ENCODE measurements around the gene P2RX5. TPM values are rescaled to one million over a fixed set of nuclear protein-coding genes. Genes with fewer than 3 reads are reported as not detected.

Gene P2RX5
- total and polyA plus RNA-seq, 10 of the 15 experiments (the other 5 are each of a cell fraction or from before 2014, with no cell fraction given) = 6.9 to 28.8 (median 19.5) TPM

DNA sequence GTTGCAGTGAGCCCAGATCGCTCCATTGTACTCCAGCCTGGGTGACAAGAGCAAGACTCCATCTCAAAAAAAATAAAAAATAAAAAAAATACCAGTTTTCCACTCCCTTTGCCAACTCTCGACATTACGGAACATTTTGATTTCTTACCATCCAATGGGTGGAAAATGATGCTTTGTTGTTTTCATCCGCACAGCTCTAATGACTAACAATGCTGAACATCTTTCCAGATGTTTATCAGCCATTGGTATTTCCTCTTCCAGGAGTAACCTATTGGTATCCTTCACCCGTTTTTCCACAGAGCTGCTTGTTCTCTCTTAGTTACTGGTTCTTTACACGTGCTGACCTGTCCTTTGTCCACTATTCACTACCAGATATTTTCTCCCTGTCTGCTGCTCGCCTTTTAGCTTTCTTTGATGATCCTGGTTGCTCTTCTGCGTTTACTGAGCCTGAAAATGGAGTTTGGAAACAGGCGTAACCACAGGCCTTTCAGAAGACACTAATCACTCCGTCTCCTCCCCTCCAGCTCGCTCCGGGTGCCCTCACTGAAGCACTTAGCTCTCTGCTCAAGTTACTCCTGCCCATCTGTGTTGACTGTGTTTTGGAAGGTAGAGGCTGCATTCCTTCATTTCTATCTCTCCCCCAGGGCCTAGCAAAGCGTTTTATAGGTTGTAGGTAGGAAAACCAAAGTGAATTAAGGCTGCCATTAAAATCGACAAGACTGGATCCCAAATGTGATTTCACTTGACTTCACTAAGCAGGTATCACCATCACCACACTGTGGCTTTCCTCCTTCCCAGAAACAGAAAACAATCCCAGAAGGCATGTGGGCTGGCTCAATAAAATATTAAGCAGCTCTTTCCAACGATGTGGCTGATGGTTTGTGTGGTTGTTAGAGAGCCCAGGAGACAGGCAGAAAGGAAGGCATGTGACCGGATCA, 68.9 kb downstream of the P2RX5 start:
- no peak for TF ChIP-seq CBX5 (IDR thresholded peaks at IDR 0.05; ENCODE audit: low read depth)
- TF ChIP-seq CTCF (IDR thresholded peaks at IDR 0.05 in 2 of 3, conservative IDR thresholded peaks at IDR 0.05 in 1 of 3; ENCODE audit: control insufficient read depth in 2 of 3, extremely low read depth in 1 of 3, insufficient read depth in 1 of 3, low read depth in 3 of 3, low read length in 3 of 3) = no peak
- no peak for TF ChIP-seq USF1 (IDR thresholded peaks at IDR 0.05; ENCODE audit: borderline replicate concordance, extremely low read length, insufficient read depth, low read depth, low read length)
- RAD21 ChIA-PET (ENCODE audit: unreplicated experiment) = no interaction called here
- POLR2A ChIA-PET = no interaction called here
- intact Hi-C loops (cut with micrococcal nuclease; ENCODE audit: unreplicated experiment) (no loop called here), in situ Hi-C loops (cut with MboI) (no loop called here)
- Histone ChIP-seq H3K27ac (ENCODE audit: control insufficient read depth, insufficient read depth) (no peak overlapping the region), H3K4me3 (no peak overlapping the region), H2AFZ (ENCODE audit: control insufficient read depth, low read depth, low read length) (no peak overlapping the region), H3K36me3 (ENCODE audit: control insufficient read depth in 2 of 2, insufficient read depth in 2 of 2, low read length in 1 of 2) (peaks cover 11 to 12% of the 10 kb centered on the region in 2 experiments; a peak in 3 of 4 replicates), H3K9ac (ENCODE audit: control insufficient read depth, insufficient read depth, low read length) (no peak overlapping the region), H4K20me1 (ENCODE audit: control insufficient read depth, insufficient read depth) (no peaks in the 10 kb centered on the region), H3K4me2 (ENCODE audit: control insufficient read depth, insufficient read depth) (no peak overlapping the region), H3K27me3 (replicated peaks in 1 of 2; ENCODE audit: control insufficient read depth in 2 of 2, insufficient read depth in 2 of 2, low read length in 1 of 2) (no peaks in the 10 kb centered on the region), H3K9me3 (replicated peaks; ENCODE audit: control insufficient read depth, insufficient read depth, low read length) (no peaks in the 10 kb centered on the region), H3K79me2 (ENCODE audit: control insufficient read depth, insufficient read depth, low read length) (no peaks in the 10 kb centered on the region), H3K4me1 (ENCODE audit: control insufficient read depth, insufficient read depth, low read length) (no peaks in the 10 kb centered on the region)
- WGBS (ENCODE audit: insufficient coverage, insufficient replicate concordance, low lambda C conversion rate, missing lambda C conversion rate) = 86% methylated on average over 16 of the region's 16 CpGs
- ATAC-seq (no peak), DNase-seq (ENCODE audit: low read depth, low spot score) (no peak), FAIRE-seq (no peak)
- TSS peak; percentile 34 for BruUV-seq (replicated peaks)
- SMC1A ChIA-PET (ENCODE audit: uncharacterized antibody, unreplicated experiment) = interaction anchor here (1.1 kb wide), 1 partner anchor 9 kb away, joined by 3 read pairs; the partner anchor contains the start of genes CTNS and SHPK
- CTCF ChIA-PET = interaction anchor here (1.0 to 2.1 kb wide), 2 partner anchors 9 to 25 kb away, joined by 4 to 9 read pairs; partner anchors contain the start of genes CTNS and SHPK

Other genes starting within 250 kb of the P2RX5 start
Only the 7 nearest of the 13 such genes appear.
- gene TRPV1, start 86.7 kb downstream of the P2RX5 start, total RNA-seq (2014; rRNA removed) = 1.9 TPM in 2 replicates
- 1.6 and 1.9 TPM in 2 replicates for gene TRPV1, start 86.7 kb downstream of the P2RX5 start, total RNA-seq (2014; rRNA removed; fragmentation: Illumina TruSeq; extraction: Trizol)
- gene TRPV1, start 86.7 kb downstream of the P2RX5 start, total RNA-seq (2021) = 2.3 and 3.5 TPM in 2 replicates
- 0.68 and 0.75 TPM in 2 replicates for gene TRPV1, start 86.7 kb downstream of the P2RX5 start, polyA plus RNA-seq (2011; rRNA removed)
- 1.5 and 2.4 TPM in 2 replicates for gene TRPV1, start 86.7 kb downstream of the P2RX5 start, polyA plus RNA-seq (2014; fragmentation: Illumina TruSeq; extraction: Trizol)
- under 1 TPM; 0.39 to 0.42 TPM for gene TRPV1, start 86.7 kb downstream of the P2RX5 start, polyA plus RNA-seq (2014; fragmentation: Nextera tagmentation; extraction: Ambion mirVana)
- 4.2 and 5.2 TPM in 2 replicates for gene TRPV1, start 86.7 kb downstream of the P2RX5 start, polyA plus RNA-seq (2014; rRNA removed)
- gene TRPV1, start 86.7 kb downstream of the P2RX5 start, polyA plus RNA-seq (2016; fragmentation: Nextera tagmentation; extraction: Ambion mirVana) = 1 to 10 TPM; 1.9 to 2.1 TPM
- gene SHPK, start 59.9 kb downstream of the P2RX5 start, total RNA-seq (2014; rRNA removed) = 15.1 and 16.6 TPM in 2 replicates
- gene SHPK, start 59.9 kb downstream of the P2RX5 start, total RNA-seq (2014; rRNA removed; fragmentation: Illumina TruSeq; extraction: Trizol) = 9.7 and 10.8 TPM in 2 replicates
- gene SHPK, start 59.9 kb downstream of the P2RX5 start, total RNA-seq (2021) = 11.7 and 12.9 TPM in 2 replicates
- gene SHPK, start 59.9 kb downstream of the P2RX5 start, polyA plus RNA-seq (2011; rRNA removed) = 8.0 and 13.9 TPM in 2 replicates
- 7.8 and 9.5 TPM in 2 replicates for gene SHPK, start 59.9 kb downstream of the P2RX5 start, polyA plus RNA-seq (2014; fragmentation: Illumina TruSeq; extraction: Trizol)
- 1 to 10 TPM; 1.7 to 1.8 TPM for gene SHPK, start 59.9 kb downstream of the P2RX5 start, polyA plus RNA-seq (2014; fragmentation: Nextera tagmentation; extraction: Ambion mirVana)
- gene SHPK, start 59.9 kb downstream of the P2RX5 start, polyA plus RNA-seq (2014; rRNA removed) = 12.9 and 15.6 TPM in 2 replicates
- 10 to 100 TPM; 13.0 to 13.2 TPM for gene SHPK, start 59.9 kb downstream of the P2RX5 start, polyA plus RNA-seq (2016; fragmentation: Nextera tagmentation; extraction: Ambion mirVana)
- 7.3 and 7.4 TPM in 2 replicates for gene CTNS, start 59.4 kb downstream of the P2RX5 start, total RNA-seq (2014; rRNA removed)
- gene CTNS, start 59.4 kb downstream of the P2RX5 start, total RNA-seq (2014; rRNA removed; fragmentation: Illumina TruSeq; extraction: Trizol) = 4.7 and 5.3 TPM in 2 replicates
- 7.8 and 9.2 TPM in 2 replicates for gene CTNS, start 59.4 kb downstream of the P2RX5 start, total RNA-seq (2021)
- 2.6 and 3.0 TPM in 2 replicates for gene CTNS, start 59.4 kb downstream of the P2RX5 start, polyA plus RNA-seq (2011; rRNA removed)
- gene CTNS, start 59.4 kb downstream of the P2RX5 start, polyA plus RNA-seq (2014; fragmentation: Illumina TruSeq; extraction: Trizol) = 5.0 and 6.8 TPM in 2 replicates
- 1 to 10 TPM in 1 of 2 experiments, under 1 TPM in 1; 0.92 to 1.7 TPM for gene CTNS, start 59.4 kb downstream of the P2RX5 start, polyA plus RNA-seq (2014; fragmentation: Nextera tagmentation; extraction: Ambion mirVana)
- 8.3 and 10.7 TPM in 2 replicates for gene CTNS, start 59.4 kb downstream of the P2RX5 start, polyA plus RNA-seq (2014; rRNA removed)
- gene CTNS, start 59.4 kb downstream of the P2RX5 start, polyA plus RNA-seq (2016; fragmentation: Nextera tagmentation; extraction: Ambion mirVana) = 1 to 10 TPM; 6.0 to 8.6 TPM
- gene TAX1BP3, start 27.6 kb downstream of the P2RX5 start, total RNA-seq (2014; rRNA removed) = 28.2 and 29.8 TPM in 2 replicates
- gene TAX1BP3, start 27.6 kb downstream of the P2RX5 start, total RNA-seq (2014; rRNA removed; fragmentation: Illumina TruSeq; extraction: Trizol) = 9.2 and 10.6 TPM in 2 replicates
- gene TAX1BP3, start 27.6 kb downstream of the P2RX5 start, total RNA-seq (2021) = 23.4 and 24.6 TPM in 2 replicates
- gene TAX1BP3, start 27.6 kb downstream of the P2RX5 start, polyA plus RNA-seq (2011; rRNA removed) = 3.6 and 5.0 TPM in 2 replicates
- gene TAX1BP3, start 27.6 kb downstream of the P2RX5 start, polyA plus RNA-seq (2014; fragmentation: Illumina TruSeq; extraction: Trizol) = 4.4 and 8.3 TPM in 2 replicates
- 1 to 10 TPM in 1 of 2 experiments, under 1 TPM in 1; 1.00 to 4.7 TPM for gene TAX1BP3, start 27.6 kb downstream of the P2RX5 start, polyA plus RNA-seq (2014; fragmentation: Nextera tagmentation; extraction: Ambion mirVana)
- gene TAX1BP3, start 27.6 kb downstream of the P2RX5 start, polyA plus RNA-seq (2014; rRNA removed) = 17.2 and 20.2 TPM in 2 replicates
- gene TAX1BP3, start 27.6 kb downstream of the P2RX5 start, polyA plus RNA-seq (2016; fragmentation: Nextera tagmentation; extraction: Ambion mirVana) = 10 to 100 TPM; 38.1 to 40.4 TPM
- gene EMC6, start 27.3 kb downstream of the P2RX5 start, total RNA-seq (2014; rRNA removed) = 24.5 and 37.3 TPM in 2 replicates
- gene EMC6, start 27.3 kb downstream of the P2RX5 start, total RNA-seq (2014; rRNA removed; fragmentation: Illumina TruSeq; extraction: Trizol) = 28.3 and 34.5 TPM in 2 replicates
- 63.6 and 64.2 TPM in 2 replicates for gene EMC6, start 27.3 kb downstream of the P2RX5 start, total RNA-seq (2021)
- gene EMC6, start 27.3 kb downstream of the P2RX5 start, polyA plus RNA-seq (2011; rRNA removed) = 20.0 and 28.8 TPM in 2 replicates
- 11.1 and 27.6 TPM in 2 replicates for gene EMC6, start 27.3 kb downstream of the P2RX5 start, polyA plus RNA-seq (2014; fragmentation: Illumina TruSeq; extraction: Trizol)
- gene EMC6, start 27.3 kb downstream of the P2RX5 start, polyA plus RNA-seq (2014; fragmentation: Nextera tagmentation; extraction: Ambion mirVana) = 10 to 100 TPM in 1 of 2 experiments, 1 to 10 TPM in 1; 5.1 to 32.2 TPM
- 162 and 165 TPM in 2 replicates for gene EMC6, start 27.3 kb downstream of the P2RX5 start, polyA plus RNA-seq (2014; rRNA removed)
- 100 to 1,000 TPM; 170 to 172 TPM for gene EMC6, start 27.3 kb downstream of the P2RX5 start, polyA plus RNA-seq (2016; fragmentation: Nextera tagmentation; extraction: Ambion mirVana)
- 14.9 and 16.5 TPM in 2 replicates for gene HASPIN, start 27.7 kb upstream of the P2RX5 start, total RNA-seq (2014; rRNA removed)
- 11.7 and 13.1 TPM in 2 replicates for gene HASPIN, start 27.7 kb upstream of the P2RX5 start, total RNA-seq (2014; rRNA removed; fragmentation: Illumina TruSeq; extraction: Trizol)
- gene HASPIN, start 27.7 kb upstream of the P2RX5 start, total RNA-seq (2021) = 16.5 and 18.0 TPM in 2 replicates
- gene HASPIN, start 27.7 kb upstream of the P2RX5 start, polyA plus RNA-seq (2011; rRNA removed) = 6.1 and 7.1 TPM in 2 replicates
- 13.4 and 16.4 TPM in 2 replicates for gene HASPIN, start 27.7 kb upstream of the P2RX5 start, polyA plus RNA-seq (2014; fragmentation: Illumina TruSeq; extraction: Trizol)
- gene HASPIN, start 27.7 kb upstream of the P2RX5 start, polyA plus RNA-seq (2014; fragmentation: Nextera tagmentation; extraction: Ambion mirVana) = under 1 TPM; 0.80 to 0.97 TPM
- 11.4 and 12.2 TPM in 2 replicates for gene HASPIN, start 27.7 kb upstream of the P2RX5 start, polyA plus RNA-seq (2014; rRNA removed)
- gene HASPIN, start 27.7 kb upstream of the P2RX5 start, polyA plus RNA-seq (2016; fragmentation: Nextera tagmentation; extraction: Ambion mirVana) = 1 to 10 TPM; 8.7 TPM
- 19.6 and 19.7 TPM in 2 replicates for gene ITGAE, start 105.0 kb upstream of the P2RX5 start, total RNA-seq (2014; rRNA removed)
- gene ITGAE, start 105.0 kb upstream of the P2RX5 start, total RNA-seq (2014; rRNA removed; fragmentation: Illumina TruSeq; extraction: Trizol) = 19.1 and 21.7 TPM in 2 replicates
- gene ITGAE, start 105.0 kb upstream of the P2RX5 start, total RNA-seq (2021) = 13.1 and 13.6 TPM in 2 replicates
- gene ITGAE, start 105.0 kb upstream of the P2RX5 start, polyA plus RNA-seq (2011; rRNA removed) = 41.3 TPM in 2 replicates
- gene ITGAE, start 105.0 kb upstream of the P2RX5 start, polyA plus RNA-seq (2014; fragmentation: Illumina TruSeq; extraction: Trizol) = 19.2 and 19.4 TPM in 2 replicates
- gene ITGAE, start 105.0 kb upstream of the P2RX5 start, polyA plus RNA-seq (2014; fragmentation: Nextera tagmentation; extraction: Ambion mirVana) = 100 to 1,000 TPM; 145 to 161 TPM
- gene ITGAE, start 105.0 kb upstream of the P2RX5 start, polyA plus RNA-seq (2014; rRNA removed) = 28.3 and 33.9 TPM in 2 replicates
- gene ITGAE, start 105.0 kb upstream of the P2RX5 start, polyA plus RNA-seq (2016; fragmentation: Nextera tagmentation; extraction: Ambion mirVana) = 10 to 100 TPM; 48.0 to 53.0 TPM